K562 (cell line): ENCODE measurements around the gene LMBR1L. TPM values are rescaled to one million over a fixed set of nuclear protein-coding genes. Genes with fewer than 3 reads are reported as not detected.

Experiments
- NFATC3 ChIP-seq: fragments of 450-650 bp; IDR thresholded peaks from 2 replicates; pipeline ENCODE4 v1.6.1; 2017; ENCODE audit warnings: mild to moderate bottlenecking
- NFIC ChIP-seq: fragments of 450-650 bp; IDR thresholded peaks from 2 replicates; pipeline ENCODE4 v1.6.1; 2017; ENCODE audit warnings: mild to moderate bottlenecking, inconsistent platforms
- PTBP1 ChIP-seq: fragments of 200-400 bp; formaldehyde crosslinking; IDR thresholded peaks from 2 replicates; pipeline ENCODE4 v1.6.1; 2017; ENCODE audit warnings: low read depth, low read length
- PTRF ChIP-seq: fragments of 450-650 bp; IDR thresholded peaks from 2 replicates; pipeline ENCODE4 v1.6.1; 2016; ENCODE audit warnings: mild to moderate bottlenecking, missing genetic modification characterization, missing compliant biosample characterization
- RERE ChIP-seq: sonication (generic); formaldehyde crosslinking; IDR thresholded peaks from 2 replicates; pipeline ENCODE4 v1.8.0; 2023; ENCODE audit warnings: missing genetic modification reagents, mild to moderate bottlenecking, borderline replicate concordance
- SREBF2 ChIP-seq: sonication (generic); formaldehyde crosslinking; IDR thresholded peaks from 2 replicates; pipeline ENCODE4 v1.4.0; 2020; ENCODE audit warnings: mild to moderate bottlenecking, missing genetic modification reagents
- SRSF1 ChIP-seq: fragments of 200-400 bp; formaldehyde crosslinking; IDR thresholded peaks from 2 replicates; pipeline ENCODE4 v1.6.1; 2017; ENCODE audit warnings: mild to moderate bottlenecking, low read depth, low read length, moderate library complexity
- TAF7 ChIP-seq: fragments of 450-650 bp; IDR thresholded peaks from 2 replicates; pipeline ENCODE4 v1.6.1; 2016; ENCODE audit warnings: missing genetic modification characterization, missing compliant biosample characterization
- TSHZ1 ChIP-seq: fragments of 250-450 bp; sonication (Bioruptor Pico); IDR thresholded peaks from 2 replicates; pipeline ENCODE4 v1.4.0; 2020; ENCODE audit warnings: mild to moderate bottlenecking, moderate library complexity
- ZBTB26 ChIP-seq: fragments of 450-650 bp; formaldehyde crosslinking; IDR thresholded peaks from 2 replicates; pipeline ENCODE4 v1.4.0; 2022; ENCODE audit warnings: missing genetic modification characterization
- ZBTB33 ChIP-seq: sonication (generic); formaldehyde crosslinking; IDR thresholded peaks from 2 replicates; pipeline ENCODE4 v1.8.1; 2023; ENCODE audit warnings: mild to moderate bottlenecking, missing genetic modification reagents
- ZC3H4 ChIP-seq: sonication (generic); formaldehyde crosslinking; IDR thresholded peaks from 2 replicates; pipeline ENCODE4 v1.9.0; 2021; ENCODE audit warnings: missing genetic modification reagents, borderline replicate concordance
- ZNF384 ChIP-seq: IDR thresholded peaks from 2 replicates; pipeline ENCODE4 v1.6.1; 2012; ENCODE audit warnings: low read depth, low read length, improper control_type of control experiment
- ZNF561 ChIP-seq: fragments of 450-650 bp; formaldehyde crosslinking; conservative IDR thresholded peaks from 2 replicates; pipeline ENCODE4 v1.4.0; 2020; ENCODE audit warnings: mild to moderate bottlenecking, moderate library complexity
- ZNF830 ChIP-seq: fragments of 250-450 bp; sonication (Bioruptor Pico); IDR thresholded peaks from 2 replicates; pipeline ENCODE4 v1.5.0; 2021; ENCODE audit warnings: mild to moderate bottlenecking
- polyA plus RNA-seq, 8 experiments: library from polyadenylated mRNA; depleted of rRNA in 4 of 8; stranded (reverse) in 5 of 8; unstranded in 3 of 8; fragments of >200 nt; fragmentation: Nextera tagmentation in 2 of 8; fragmentation: Illumina TruSeq in 1 of 8; extraction: Ambion mirVana in 2 of 8; extraction: Trizol in 1 of 8; gene quantifications; 2 replicates each; pipeline versions ENCODE4 v1.2.1 to v1.2.3, GENCODE V29; 2011 to 2014; ENCODE audit warnings: inconsistent platforms in 1 of 8, missing spikeins in 1 of 8
- total RNA-seq, 7 experiments: library from RNA; depleted of rRNA in 6 of 7; stranded (reverse); fragments of >200 nt in 6 of 7; fragmentation: Illumina TruSeq in 2 of 7; extraction: Trizol in 2 of 7; gene quantifications; 2 replicates each; pipeline versions ENCODE4 v1.2.1 to v1.2.3, GENCODE V29; 2011 to 2021; ENCODE audit warnings: low replicate concordance in 1 of 7

The LMBR1L gene
- total and polyA plus RNA-seq, 9 of the 15 experiments (the other 6 are each of a cell fraction or from before 2014, with no cell fraction given): 2.5 to 57.0 (median 31.1) TPM

DNA sequence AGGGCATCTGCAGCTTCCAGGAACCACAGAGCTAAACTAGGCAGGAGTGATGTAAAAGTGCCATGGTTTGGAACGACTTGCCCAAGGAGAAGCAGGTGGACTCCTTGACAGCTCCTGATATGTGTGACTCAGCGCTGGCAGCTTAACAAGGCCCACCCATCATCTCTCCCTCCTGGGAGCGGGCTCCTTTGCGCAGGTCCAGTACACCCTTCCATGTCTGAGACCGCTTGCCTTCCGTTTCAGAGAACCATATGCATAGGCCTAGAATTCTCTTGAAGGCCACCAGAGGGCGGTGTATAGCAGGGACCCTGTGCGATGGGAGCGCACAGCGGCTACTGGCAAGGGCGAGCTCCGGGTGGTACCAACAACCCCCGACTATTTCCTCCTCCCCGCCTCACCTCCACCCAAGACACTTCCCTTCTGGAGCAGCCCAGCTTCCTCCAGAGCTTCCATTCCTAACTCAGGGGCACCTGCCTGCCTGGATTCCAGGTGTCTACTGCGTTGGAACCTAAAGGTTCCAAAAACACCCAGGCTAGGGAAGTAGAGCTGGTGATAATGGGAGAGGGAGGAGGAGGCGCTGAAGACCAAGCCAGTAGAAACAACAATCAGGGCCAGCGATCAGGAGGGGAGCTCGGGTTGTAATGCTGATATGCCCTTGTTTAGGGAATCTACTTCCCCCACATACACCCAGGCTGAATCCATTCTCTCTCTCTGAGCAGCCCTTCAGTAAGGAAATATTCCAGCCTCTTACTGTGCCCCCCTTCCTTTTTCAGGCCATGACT, 22.3 kb downstream of the LMBR1L start (continued):
- TF ChIP-seq RERE (CRISPR knock-in tag) (no peak), PTBP1 (no peak), PTRF (tag) (no peak), NFIC (peak; percentile 49), SREBF2 (no peak), ZNF561 (CRISPR knock-in tag) (no peak), TSHZ1 (CRISPR knock-in tag) (no peak), NFATC3 (no peak), SRSF1 (no peak), ZNF830 (CRISPR knock-in tag) (no peak), ZBTB26 (CRISPR knock-in tag) (0 out of 2 replicates have a peak, but pooled peaks have one; percentile 43), TAF7 (tag) (no peak), ZBTB33 (CRISPR knock-in tag) (no peak), ZC3H4 (no peak), ZNF384 (peak; percentile 45; the same call in 1 of the 2 replicates)
